ENCODE results near the gene TATDN3. TPM values are rescaled to one million over a fixed set of nuclear protein-coding genes. Genes with fewer than 3 reads are reported as not detected.

The TATDN3 gene
- total and polyA plus RNA-seq, 2 of the 8 experiments (the other 6 are each of a cell fraction or from before 2014, with no cell fraction given) = 6.9 to 19.4 TPM

GRCh38 chr1:212769459-212770167, 22.1 kb upstream of the TATDN3 start:
- DNase-seq (ENCODE audit: low read depth in 1 of 2, low spot score in 2 of 2) = no peak
- POLR2A ChIA-PET (ENCODE audit: partially characterized antibody) = interaction anchor here (0.6 to 1.6 kb wide), 4 partner anchors 10 to 293 kb away, joined by 3 to 5 read pairs (median 3); partner anchors contain the start of genes NSL1 and TATDN3
- no peaks in the 10 kb centered on the region for H3K9me3 ChIP-seq (ENCODE audit: insufficient read depth in 2 of 2, low read depth in 1 of 2, low read length in 1 of 2)
- H3K79me2 ChIP-seq (ENCODE audit: control insufficient read depth in 1 of 2, insufficient read depth in 2 of 2, low read length in 2 of 2) = peaks cover 0 to 52% of the 10 kb centered on the region in 2 experiments; a peak in 2 of 4 replicates
- H3K4ac ChIP-seq (replicated peaks; ENCODE audit: insufficient read length, low read depth, low read length) = no peak overlapping the region
- no peaks in the 10 kb centered on the region for H4K20me1 ChIP-seq (replicated peaks in 1 of 2; ENCODE audit: control insufficient read depth in 1 of 2, insufficient read depth in 2 of 2, low read length in 2 of 2)
- H4K5ac ChIP-seq (ENCODE audit: insufficient read length, low read depth, low read length) = no peak overlapping the region
- H3K23me2 ChIP-seq (ENCODE audit: low read depth, low read length) = no peaks in the 10 kb centered on the region
- no peak overlapping the region for H3K56ac ChIP-seq (replicated peaks; ENCODE audit: insufficient read length, low read depth, low read length)
- CTCF ChIA-PET (ENCODE audit: partially characterized antibody) = interaction anchor here (0.6 to 2.3 kb wide), 14 partner anchors 10 to 452 kb away, joined by 3 to 21 read pairs (median 5); partner anchors contain the start of genes NSL1 and TATDN3
- H3K4me1 ChIP-seq (replicated peaks in 1 of 4; ENCODE audit: control insufficient read depth in 3 of 4, insufficient read depth in 4 of 4, low read length in 3 of 4) = no peaks in the 10 kb centered on the region
- H3K36me3 ChIP-seq (ENCODE audit: control insufficient read depth in 2 of 4, insufficient read depth in 4 of 4, low read length in 3 of 4) = peaks cover 0 to 6% (median under 1%) of the 10 kb centered on the region in 4 experiments; a peak in 3 of 8 replicates
- H2BK20ac ChIP-seq (ENCODE audit: low read length) = no peak overlapping the region
- no peak for FAIRE-seq
- H3K79me1 ChIP-seq (ENCODE audit: low read depth, low read length) = 0 out of 2 replicates have a peak, but pooled peaks cover 2% of the 10 kb centered on the region
- H2BK5ac ChIP-seq (ENCODE audit: low read depth, low read length) = no peak overlapping the region
- H3K14ac ChIP-seq (ENCODE audit: insufficient read length) = no peak overlapping the region
- H3K27me3 ChIP-seq (replicated peaks in 1 of 4; ENCODE audit: control insufficient read depth in 3 of 4, extremely low read depth in 1 of 4, insufficient read depth in 3 of 4, low read length in 3 of 4) = no peaks in the 10 kb centered on the region
- H2AFZ ChIP-seq (ENCODE audit: low read length) = no peak overlapping the region
- H3K27ac ChIP-seq (ENCODE audit: low read depth, low read length) = no peak overlapping the region
- no peak overlapping the region for H2AK5ac ChIP-seq (ENCODE audit: low read depth, low read length)
- no peak overlapping the region for H3K18ac ChIP-seq (ENCODE audit: extremely low read depth, low read length)
- no peak overlapping the region for H2BK120ac ChIP-seq (replicated peaks; ENCODE audit: low read depth, low read length)
- H4K91ac ChIP-seq (replicated peaks; ENCODE audit: insufficient read length, low read length) = no peak overlapping the region
- H2BK12ac ChIP-seq (ENCODE audit: low read depth, low read length) = no peak overlapping the region
- no peak overlapping the region for H2BK15ac ChIP-seq (ENCODE audit: low read length)
- H3K23ac ChIP-seq (ENCODE audit: insufficient read length) = no peak overlapping the region
- no peak overlapping the region for H3K4me2 ChIP-seq (ENCODE audit: insufficient read depth in 1 of 2, low read depth in 2 of 2, low read length in 2 of 2)
- 87% methylated on average over 1 of the region's 1 CpG; no CpG with 5 or more reads in 1 of the 2 experiments for WGBS, 2 experiments (ENCODE audit: extremely low coverage in 1 of 2, insufficient coverage in 1 of 2, insufficient read length in 1 of 2, insufficient replicate concordance in 2 of 2, low coverage in 1 of 2, low lambda C conversion rate in 2 of 2, missing lambda C conversion rate in 1 of 2)
- no peak overlapping the region for H3K9ac ChIP-seq (replicated peaks in 1 of 4; ENCODE audit: extremely low read depth in 1 of 4, low read depth in 3 of 4, low read length in 3 of 4)
- H4K8ac ChIP-seq (ENCODE audit: extremely low read depth, insufficient read depth, low read length) = no peak overlapping the region
- H3K4me3 ChIP-seq (ENCODE audit: extremely low read depth in 1 of 4, insufficient read depth in 2 of 4, low read depth in 3 of 4, low read length in 4 of 4) = no peak overlapping the region
- TF ChIP-seq RXRA (IDR thresholded peaks at IDR 0.05; ENCODE audit: insufficient read depth, low read depth, low read length) (no peak), BRCA1 (IDR thresholded peaks at IDR 0.05; ENCODE audit: low read depth, low read length) (no peak), CHD1 (IDR thresholded peaks at IDR 0.05; ENCODE audit: low read depth, low read length) (no peak), PHF8 (conservative IDR thresholded peaks at IDR 0.05; ENCODE audit: low read depth, low read length) (no peak), SAP30 (IDR thresholded peaks at IDR 0.05; ENCODE audit: insufficient read depth, insufficient replicate concordance, low read length) (no peak), HDAC6 (IDR thresholded peaks at IDR 0.05; ENCODE audit: low read depth, low read length) (no peak), MAFK (IDR thresholded peaks at IDR 0.05; ENCODE audit: low read depth, low read length) (no peak), RAD21 (IDR thresholded peaks at IDR 0.05 in 1 of 2, conservative IDR thresholded peaks at IDR 0.05 in 1 of 2; ENCODE audit: low read depth in 2 of 2, low read length in 2 of 2) (no peak), SP1 (IDR thresholded peaks at IDR 0.05; ENCODE audit: low read depth, low read length) (no peak), HDAC2 (IDR thresholded peaks at IDR 0.05; ENCODE audit: borderline replicate concordance in 1 of 2, low read depth in 2 of 2, low read length in 2 of 2) (no peak), TEAD4 (IDR thresholded peaks at IDR 0.05; ENCODE audit: low read depth, low read length) (no peak), KDM1A (IDR thresholded peaks at IDR 0.05; ENCODE audit: borderline replicate concordance, low read length) (no peak)
